SK-N-SH (cell line): ENCODE results near the gene FABP6. TPM values are rescaled to one million over a fixed set of nuclear protein-coding genes. Genes with fewer than 3 reads are reported as not detected.

Experiments
- CTCF ChIP-seq: fragments of 200-600 bp; sonication (generic); IDR thresholded peaks from 2 replicates; pipeline ENCODE4 v1.6.1; 2017; ENCODE audit warnings: antibody characterized with exemption, mild to moderate bottlenecking, moderate library complexity
- FOSL2 ChIP-seq: IDR thresholded peaks from 2 replicates; pipeline ENCODE4 v1.4.0; 2012; ENCODE audit warnings: low read depth, mild to moderate bottlenecking, moderate library complexity, borderline replicate concordance
- MXI1 ChIP-seq: IDR thresholded peaks from 2 replicates; pipeline ENCODE4 v1.6.1; 2012; ENCODE audit warnings: mild to moderate bottlenecking, low read depth, low read length, improper control_type of control experiment
- RFX5 ChIP-seq: IDR thresholded peaks from 2 replicates; pipeline ENCODE4 v1.6.1; 2012; ENCODE audit warnings: mild to moderate bottlenecking, improper control_type of control experiment, low read length
- RXRA ChIP-seq: IDR thresholded peaks from 2 replicates; pipeline ENCODE4 v1.4.0; 2012; ENCODE audit warnings: low read depth, mild to moderate bottlenecking, borderline replicate concordance
- SIN3A ChIP-seq: IDR thresholded peaks from 2 replicates; pipeline ENCODE4 v1.6.1; 2012; ENCODE audit warnings: low read depth, mild to moderate bottlenecking, low read length, moderate library complexity, borderline replicate concordance
- TEAD4 ChIP-seq: IDR thresholded peaks from 2 replicates; pipeline ENCODE4 v1.4.0; 2012; ENCODE audit warnings: mild to moderate bottlenecking, borderline replicate concordance; ENCODE audit not compliant: insufficient read depth
- polyA plus RNA-seq, 3 experiments: library from polyadenylated mRNA; depleted of rRNA; stranded (reverse); fragments of >200 nt; gene quantifications; 2 replicates each; pipeline ENCODE4 v1.2.3, GENCODE V29; 2012
- TF ChIP-seq, protein P1 (sequence below): fragments of 150-350 bp; IDR thresholded peaks from 2 replicates; pipeline ENCODE4 v1.6.1; 2016; ENCODE audit warnings: mild to moderate bottlenecking, low read depth, low read length
- TF ChIP-seq, protein P2 (sequence below): IDR thresholded peaks from 2 replicates; pipeline ENCODE4; 2012
- TF ChIP-seq, protein P3 (sequence below): IDR thresholded peaks from 2 replicates; pipeline ENCODE4 v1.6.1; 2012; ENCODE audit warnings: mild to moderate bottlenecking, low read depth, low read length, moderate library complexity

Gene FABP6
- polyA plus RNA-seq, 1 of the 3 experiments (the other 2 are of a cell fraction): 1.1 TPM

GRCh38 chr5:160287378-160288051 lies 58.2 kb downstream of the FABP6 start (continued):
- TF ChIP-seq, protein P1, sequence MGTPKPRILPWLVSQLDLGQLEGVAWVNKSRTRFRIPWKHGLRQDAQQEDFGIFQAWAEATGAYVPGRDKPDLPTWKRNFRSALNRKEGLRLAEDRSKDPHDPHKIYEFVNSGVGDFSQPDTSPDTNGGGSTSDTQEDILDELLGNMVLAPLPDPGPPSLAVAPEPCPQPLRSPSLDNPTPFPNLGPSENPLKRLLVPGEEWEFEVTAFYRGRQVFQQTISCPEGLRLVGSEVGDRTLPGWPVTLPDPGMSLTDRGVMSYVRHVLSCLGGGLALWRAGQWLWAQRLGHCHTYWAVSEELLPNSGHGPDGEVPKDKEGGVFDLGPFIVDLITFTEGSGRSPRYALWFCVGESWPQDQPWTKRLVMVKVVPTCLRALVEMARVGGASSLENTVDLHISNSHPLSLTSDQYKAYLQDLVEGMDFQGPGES: no peak
- TF ChIP-seq, protein P2, sequence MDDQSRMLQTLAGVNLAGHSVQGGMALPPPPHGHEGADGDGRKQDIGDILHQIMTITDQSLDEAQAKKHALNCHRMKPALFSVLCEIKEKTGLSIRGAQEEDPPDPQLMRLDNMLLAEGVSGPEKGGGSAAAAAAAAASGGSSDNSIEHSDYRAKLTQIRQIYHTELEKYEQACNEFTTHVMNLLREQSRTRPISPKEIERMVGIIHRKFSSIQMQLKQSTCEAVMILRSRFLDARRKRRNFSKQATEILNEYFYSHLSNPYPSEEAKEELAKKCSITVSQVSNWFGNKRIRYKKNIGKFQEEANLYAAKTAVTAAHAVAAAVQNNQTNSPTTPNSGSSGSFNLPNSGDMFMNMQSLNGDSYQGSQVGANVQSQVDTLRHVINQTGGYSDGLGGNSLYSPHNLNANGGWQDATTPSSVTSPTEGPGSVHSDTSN: no peak
- TF ChIP-seq SIN3A (no peak), TEAD4 (no peak), FOSL2 (no peak), MXI1 (peak; percentile 50; the same call in 1 of the 2 replicates), CTCF (no peak), RXRA (no peak), RFX5 (no peak)
- TF ChIP-seq, protein P3, sequence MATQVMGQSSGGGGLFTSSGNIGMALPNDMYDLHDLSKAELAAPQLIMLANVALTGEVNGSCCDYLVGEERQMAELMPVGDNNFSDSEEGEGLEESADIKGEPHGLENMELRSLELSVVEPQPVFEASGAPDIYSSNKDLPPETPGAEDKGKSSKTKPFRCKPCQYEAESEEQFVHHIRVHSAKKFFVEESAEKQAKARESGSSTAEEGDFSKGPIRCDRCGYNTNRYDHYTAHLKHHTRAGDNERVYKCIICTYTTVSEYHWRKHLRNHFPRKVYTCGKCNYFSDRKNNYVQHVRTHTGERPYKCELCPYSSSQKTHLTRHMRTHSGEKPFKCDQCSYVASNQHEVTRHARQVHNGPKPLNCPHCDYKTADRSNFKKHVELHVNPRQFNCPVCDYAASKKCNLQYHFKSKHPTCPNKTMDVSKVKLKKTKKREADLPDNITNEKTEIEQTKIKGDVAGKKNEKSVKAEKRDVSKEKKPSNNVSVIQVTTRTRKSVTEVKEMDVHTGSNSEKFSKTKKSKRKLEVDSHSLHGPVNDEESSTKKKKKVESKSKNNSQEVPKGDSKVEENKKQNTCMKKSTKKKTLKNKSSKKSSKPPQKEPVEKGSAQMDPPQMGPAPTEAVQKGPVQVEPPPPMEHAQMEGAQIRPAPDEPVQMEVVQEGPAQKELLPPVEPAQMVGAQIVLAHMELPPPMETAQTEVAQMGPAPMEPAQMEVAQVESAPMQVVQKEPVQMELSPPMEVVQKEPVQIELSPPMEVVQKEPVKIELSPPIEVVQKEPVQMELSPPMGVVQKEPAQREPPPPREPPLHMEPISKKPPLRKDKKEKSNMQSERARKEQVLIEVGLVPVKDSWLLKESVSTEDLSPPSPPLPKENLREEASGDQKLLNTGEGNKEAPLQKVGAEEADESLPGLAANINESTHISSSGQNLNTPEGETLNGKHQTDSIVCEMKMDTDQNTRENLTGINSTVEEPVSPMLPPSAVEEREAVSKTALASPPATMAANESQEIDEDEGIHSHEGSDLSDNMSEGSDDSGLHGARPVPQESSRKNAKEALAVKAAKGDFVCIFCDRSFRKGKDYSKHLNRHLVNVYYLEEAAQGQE: no peak

Other genes with a start within 250 kb of the FABP6 start
- gene TTC1, start 220.4 kb upstream of the FABP6 start, polyA plus RNA-seq (2012; rRNA removed): 37.0 and 42.1 TPM in 2 replicates
- 5.7 and 6.4 TPM in 2 replicates for gene PWWP2A, start 110.1 kb upstream of the FABP6 start, polyA plus RNA-seq (2012; rRNA removed)
- gene CCNJL, start 83.1 kb downstream of the FABP6 start, polyA plus RNA-seq (2012; rRNA removed): 6.6 and 7.1 TPM in 2 replicates
- gene C1QTNF2, start 141.1 kb downstream of the FABP6 start, polyA plus RNA-seq (2012; rRNA removed): 0.65 and 0.67 TPM in 2 replicates
- 1.5 and 2.2 TPM in 2 replicates for gene FAM200C, start 170.5 kb downstream of the FABP6 start, polyA plus RNA-seq (2012; rRNA removed)
- gene SLU7, start 189.6 kb downstream of the FABP6 start, polyA plus RNA-seq (2012; rRNA removed): 22.3 and 28.3 TPM in 2 replicates
- 221 and 279 TPM in 2 replicates for gene PTTG1, start 192.3 kb downstream of the FABP6 start, polyA plus RNA-seq (2012; rRNA removed)